Activated CD4-positive, alpha-beta T cell treated with anti-CD3 and anti-CD28 coated beads for 48 hours (primary cell): ENCODE results near the gene GET4.

Source experiments
- DNase-seq: peaks from one replicate; pipeline ENCODE4 v3.0.0-alpha.2; 2020

Gene GET4

DNA sequence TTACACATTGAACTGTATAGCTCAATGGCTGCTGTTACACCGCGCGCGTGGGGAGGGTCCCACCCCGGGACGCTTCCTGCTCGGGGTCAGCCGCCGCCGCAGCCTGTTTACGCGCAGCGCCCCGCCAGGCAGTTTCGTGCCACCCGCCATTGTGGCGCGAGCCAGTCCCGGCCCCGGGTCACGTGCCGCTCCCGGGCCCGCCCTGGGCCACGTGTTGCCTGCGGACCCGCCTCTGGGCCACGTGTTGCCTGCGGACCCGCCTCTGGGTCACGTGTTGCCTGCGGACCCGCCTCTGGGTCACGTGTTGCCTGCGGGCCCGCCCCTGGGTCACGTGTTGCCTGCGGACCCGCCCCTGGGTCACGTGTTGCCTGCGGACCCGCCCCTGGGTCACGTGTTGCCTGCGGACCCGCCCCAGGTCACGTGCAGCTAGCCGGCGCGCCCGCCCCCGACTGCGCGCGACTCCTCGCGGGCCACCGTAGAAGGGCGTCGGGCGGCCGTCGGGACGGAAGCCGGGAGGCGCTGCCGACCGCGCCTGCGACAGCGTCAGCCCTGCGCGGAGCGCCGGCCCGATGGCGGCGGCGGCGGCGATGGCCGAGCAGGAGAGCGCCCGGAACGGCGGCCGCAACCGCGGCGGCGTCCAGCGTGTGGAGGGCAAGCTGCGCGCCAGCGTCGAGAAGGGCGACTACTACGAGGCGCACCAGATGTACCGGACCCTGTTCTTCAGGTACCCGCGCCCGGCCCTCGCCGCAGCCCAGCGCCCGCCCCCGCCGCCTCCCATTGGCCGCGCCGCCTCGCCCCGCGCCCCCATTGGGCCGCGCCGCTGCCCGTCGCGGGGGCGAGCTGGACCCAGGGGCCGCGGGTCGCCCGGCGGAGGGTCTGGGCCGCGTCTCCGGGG is at the start of gene GET4:
TSS of gene GET4 (plus strand) at position 478 of the 895 bp plus-strand sequence. CDS start at position 570, 92 bp downstream.
- DNase-seq = peak; percentile 97

DNA sequence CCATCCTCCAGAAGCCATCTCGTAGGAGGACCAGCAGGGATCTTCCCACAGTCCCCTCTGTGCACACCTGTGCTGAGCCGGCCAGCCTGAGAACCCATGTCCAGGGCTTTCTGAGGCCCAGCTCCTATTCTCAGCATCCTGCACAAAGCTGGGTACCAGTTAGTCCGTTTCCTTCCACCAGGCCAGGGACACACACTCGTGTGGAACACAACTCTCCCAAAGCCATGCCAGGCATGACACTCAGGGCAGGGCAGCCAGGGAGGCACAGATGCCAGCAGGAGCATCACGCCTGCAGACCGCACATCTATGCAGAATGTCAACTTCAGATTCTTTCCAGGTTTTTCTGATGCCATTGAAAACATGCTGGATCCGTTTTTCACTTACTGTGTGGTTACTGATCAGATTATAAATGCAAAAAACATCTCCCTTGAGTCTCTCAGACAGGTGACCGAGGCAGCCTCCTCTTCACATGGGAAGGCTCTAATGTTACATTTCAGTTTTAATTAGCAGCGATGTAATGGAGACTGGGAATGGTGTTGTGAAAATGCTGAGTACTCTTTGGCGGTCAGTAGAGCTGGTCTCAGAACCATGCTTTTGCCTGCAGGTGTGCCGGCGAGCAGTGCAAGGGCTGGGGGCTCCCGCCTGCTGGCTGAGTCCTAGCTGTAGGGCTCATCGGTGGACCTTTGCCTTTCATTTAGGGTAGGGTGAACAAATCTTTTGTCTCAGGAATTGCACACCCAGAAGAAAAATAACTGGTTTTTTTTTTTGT is 47.4 kb upstream of the GET4 start:
- no peak for DNase-seq

GRCh38 chr7:830069-830468 is 46.3 kb upstream of the GET4 start:
- DNase-seq = no peak

- DNase-seq = peak; percentile 32
Measured at GRCh38 chr7:831596-832166, 44.7 kb upstream of the GET4 start.

DNA sequence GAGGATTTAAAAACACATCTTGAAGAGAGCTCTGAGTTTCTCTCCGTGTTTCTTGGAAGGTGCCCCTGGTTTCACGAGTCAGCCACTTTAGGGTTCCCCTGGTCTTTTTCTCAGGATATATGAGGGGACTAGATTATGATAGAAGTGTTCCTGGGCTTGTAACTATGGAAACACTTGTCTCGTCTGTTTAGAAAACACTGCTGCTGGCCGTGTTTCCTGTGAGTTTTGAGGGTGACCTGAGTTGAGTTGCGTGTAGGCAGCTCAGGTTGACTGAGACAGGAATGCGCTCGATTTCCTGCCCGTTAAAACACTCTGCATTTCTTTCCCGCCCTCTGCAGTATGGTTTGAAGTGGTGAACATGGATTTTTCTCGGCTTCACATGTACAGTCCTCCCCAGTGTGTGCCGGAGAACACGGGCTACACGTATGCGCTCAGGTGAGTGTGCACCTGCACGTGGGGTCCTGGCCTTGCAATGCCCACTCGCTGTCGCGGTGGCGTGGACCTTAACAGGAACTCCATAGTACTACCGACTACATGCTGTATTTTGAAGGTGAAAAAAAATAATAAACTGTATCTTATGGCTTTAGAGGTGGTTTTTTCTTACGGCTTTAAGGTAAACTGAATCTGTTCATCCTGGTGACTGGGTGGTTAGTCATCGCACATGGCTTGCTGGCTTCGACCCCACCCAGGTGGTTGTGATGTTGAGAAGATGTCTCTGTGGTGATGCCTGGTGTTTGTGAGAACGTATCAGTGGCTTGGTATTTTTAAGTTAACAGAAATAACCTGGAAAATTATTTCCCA is 44.0 kb upstream of the GET4 start, which contains the start of gene SUN1:
TSS of gene SUN1 (plus strand) at position 310 of the 801 bp plus-strand sequence. CDS start at position 359, 49 bp downstream.
- DNase-seq = peak; percentile 80

DNA sequence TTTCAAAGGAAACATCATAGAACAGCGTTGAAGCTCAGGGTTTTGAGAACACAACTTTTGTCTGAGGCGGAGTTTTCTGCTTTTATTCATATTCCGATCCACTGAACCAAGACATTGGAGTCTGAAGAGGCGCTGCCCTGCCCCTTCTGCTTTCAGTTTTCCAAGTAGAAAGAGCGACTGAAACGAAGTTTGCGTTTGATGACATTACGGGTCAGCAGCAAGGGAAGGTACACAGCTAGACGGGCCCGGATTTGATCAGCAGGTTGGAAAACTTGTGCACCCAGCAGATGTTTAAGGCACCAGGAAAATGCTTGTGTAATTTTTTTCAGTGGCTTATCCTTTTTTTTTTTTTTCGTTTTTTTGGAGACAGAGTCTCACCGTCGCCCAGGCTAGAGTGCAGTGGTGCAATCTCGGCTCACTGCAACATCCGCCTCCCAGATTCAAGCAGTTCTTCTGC is 43.4 kb upstream of the GET4 start:
- DNase-seq = no peak

GRCh38 chr7:833601-834258 is 42.6 kb upstream of the GET4 start:
- no peak for DNase-seq

- DNase-seq = no peak
Measured at GRCh38 chr7:834277-834676, 42.1 kb upstream of the GET4 start.

- DNase-seq = no peak
Measured at GRCh38 chr7:835021-835420, 41.3 kb upstream of the GET4 start.

DNA sequence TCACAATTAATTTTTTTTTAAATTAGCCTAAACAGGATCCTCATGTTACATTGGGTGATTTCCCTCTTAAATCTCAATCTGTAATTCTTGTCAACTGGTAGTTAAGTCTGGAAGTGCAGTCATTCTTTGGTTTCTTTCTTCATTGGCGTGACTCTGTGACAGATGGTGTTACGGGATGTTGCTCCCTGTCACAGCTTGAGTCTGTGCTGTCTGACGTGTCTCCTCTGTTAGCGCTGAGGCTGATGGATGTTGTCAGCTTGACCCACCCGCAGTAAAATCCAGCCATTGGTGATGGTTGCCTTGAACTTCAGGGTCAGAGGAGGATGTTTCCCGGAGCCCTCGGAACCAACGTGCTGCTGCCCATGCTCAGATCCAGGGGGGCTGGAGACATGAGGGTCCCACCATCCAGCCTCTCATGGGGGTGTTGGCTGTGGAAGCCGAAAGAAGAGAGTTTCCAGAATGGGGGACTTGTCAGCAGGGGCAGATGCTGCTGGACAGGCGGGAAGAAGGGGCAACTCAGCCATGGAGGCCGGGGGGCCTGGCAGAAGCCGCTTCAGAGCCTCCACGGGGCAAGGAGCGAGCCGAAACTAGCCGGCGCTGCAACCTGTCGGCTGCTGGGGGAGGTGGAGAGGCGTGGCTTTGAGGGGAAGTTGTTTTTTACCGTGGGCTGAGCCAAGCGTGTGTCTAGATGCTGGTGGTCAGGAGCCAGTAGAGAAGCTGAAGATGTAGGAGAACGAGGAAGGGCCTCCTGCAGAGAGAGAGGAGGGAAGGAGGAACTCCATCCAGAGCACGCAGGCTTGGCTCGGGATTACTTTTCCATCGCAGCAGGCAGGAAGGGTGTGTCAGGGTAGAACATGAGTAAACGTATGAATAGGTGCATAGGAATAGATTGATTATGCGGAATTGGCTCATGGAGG is 40.6 kb upstream of the GET4 start:
- DNase-seq = no peak

DNA sequence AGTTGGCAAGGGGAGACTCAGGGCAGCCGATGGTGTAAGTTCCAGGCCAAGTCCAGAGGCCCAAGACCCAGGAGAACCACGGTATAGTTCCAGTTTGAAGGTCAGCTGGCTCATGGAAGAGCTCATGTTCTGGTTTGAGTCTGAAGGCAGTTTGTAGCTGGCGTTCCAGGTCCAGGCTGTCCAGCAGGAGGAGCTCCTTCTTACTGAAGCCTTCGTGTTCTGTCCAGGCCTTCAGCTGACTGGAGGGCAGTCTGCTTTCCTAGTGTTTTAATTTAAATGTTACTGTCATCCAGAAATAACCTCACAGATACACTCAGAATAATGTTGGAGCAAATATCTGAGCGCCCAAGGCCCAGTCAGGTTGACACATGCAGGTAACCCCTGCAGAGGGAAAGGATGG is 39.9 kb upstream of the GET4 start:
- DNase-seq = no peak

GRCh38 chr7:837001-837400 is 39.4 kb upstream of the GET4 start:
- no peak for DNase-seq

DNA sequence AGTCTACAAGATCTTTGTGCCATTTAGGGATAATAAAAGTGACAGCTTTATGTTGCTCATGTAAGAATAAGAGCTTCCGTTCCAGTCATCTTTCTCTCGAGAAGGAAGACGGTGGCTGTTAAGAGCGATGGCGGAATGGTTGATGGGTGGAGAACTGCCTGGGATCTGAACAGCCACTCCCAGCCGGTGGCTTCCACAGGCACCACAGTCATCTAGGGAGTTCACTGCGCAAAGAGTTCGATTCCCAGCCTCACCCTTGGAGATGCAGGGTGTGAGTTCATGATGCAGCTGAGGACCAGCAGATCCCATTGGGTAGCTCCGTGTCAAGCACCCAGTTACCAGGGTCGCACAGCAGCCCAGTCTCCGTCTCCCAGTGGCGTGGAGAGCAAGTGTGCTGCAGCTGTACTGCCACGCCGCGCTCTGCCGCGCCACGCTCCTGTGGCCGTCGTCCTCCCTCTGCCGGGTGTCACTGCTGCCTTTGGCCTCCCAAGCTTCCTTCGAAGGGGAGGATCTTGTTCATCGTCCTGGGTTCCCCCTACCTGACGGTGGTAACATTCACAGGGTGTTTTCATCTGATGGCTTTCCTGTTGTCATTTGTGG is 36.3 kb upstream of the GET4 start:
- no peak for DNase-seq

- no peak for DNase-seq
Measured at GRCh38 chr7:841943-842342, 34.4 kb upstream of the GET4 start.

DNA sequence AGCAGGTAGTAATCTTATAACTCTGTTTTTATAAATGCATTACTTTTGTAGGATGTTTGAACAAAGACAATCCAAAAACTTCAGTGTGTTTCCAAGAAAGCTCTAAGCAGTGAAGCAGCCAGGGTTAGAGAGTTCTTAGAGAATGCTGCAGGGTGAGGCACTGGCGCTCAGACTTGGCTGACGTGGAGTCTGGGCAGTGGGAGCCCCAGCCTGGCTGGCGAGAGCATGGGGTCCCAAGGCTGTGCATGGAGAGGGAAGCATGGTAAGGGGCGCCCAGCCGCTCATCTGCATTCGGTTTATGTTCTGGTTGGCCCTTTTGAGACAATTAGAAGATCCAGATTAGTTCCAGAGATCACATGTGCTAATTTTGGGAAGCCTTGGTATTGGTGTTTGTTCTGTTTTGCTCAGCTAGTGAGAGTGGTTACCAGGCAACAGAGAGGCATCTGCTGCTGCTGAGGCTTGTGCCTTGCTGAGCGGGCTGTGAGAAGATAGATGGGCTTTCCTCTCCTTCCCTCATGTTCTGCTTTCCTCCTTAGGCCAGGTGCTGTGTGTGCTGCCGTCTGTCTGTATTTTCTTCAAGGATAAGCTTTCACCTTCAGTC is 33.8 kb upstream of the GET4 start:
- no peak for DNase-seq

- DNase-seq = no peak
Measured at GRCh38 chr7:843230-843629, 33.1 kb upstream of the GET4 start.

GRCh38 chr7:844043-844442 is 32.3 kb upstream of the GET4 start:
- no peak for DNase-seq

- no peak for DNase-seq
Measured at GRCh38 chr7:844514-844913, 31.8 kb upstream of the GET4 start.

DNA sequence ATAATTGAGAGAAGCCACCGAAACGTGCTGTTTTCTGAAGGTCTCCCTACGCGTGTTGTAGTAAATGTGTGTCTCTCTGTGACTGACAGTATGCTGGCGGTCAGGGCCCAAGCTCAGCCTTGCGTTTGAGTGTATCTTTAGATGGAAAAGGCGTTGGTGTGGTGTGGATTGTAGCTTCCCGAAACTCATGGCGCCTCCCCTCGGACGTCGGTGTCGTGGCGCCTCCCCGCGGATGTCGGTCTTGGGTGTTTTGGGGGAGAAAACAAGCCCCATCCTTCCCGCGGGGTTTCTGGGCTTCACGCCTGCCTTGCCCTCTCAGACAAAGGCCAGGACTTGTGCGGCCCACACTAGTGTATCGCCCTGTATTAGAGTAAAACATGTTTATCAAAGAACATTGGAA is 31.3 kb upstream of the GET4 start:
- no peak for DNase-seq

GRCh38 chr7:845731-846130 is 30.6 kb upstream of the GET4 start:
- DNase-seq = no peak
